HEK293 (cell line): ENCODE measurements around the gene INTS15.
A peak's percentile ranks its signal among the peaks of the same experiment; 100 is the strongest.

Experiments
- CTCF ChIA-PET: fragments of 350-600 bp; formaldehyde crosslinking; extraction: SDS; loops from one replicate; lab custom pipeline; 2021; ENCODE audit warnings: antibody characterized with exemption; lab: Yijun Ruan, JAX
- POLR2A ChIA-PET: fragments of 300-600 bp; formaldehyde crosslinking; extraction: SDS; loops from one replicate; lab custom pipeline; 2020; ENCODE audit warnings: antibody characterized with exemption, inconsistent platforms; lab: Yijun Ruan, JAX
- H3K27ac ChIP-seq: fragments of 200-500 bp; sonication (Bioruptor generic); 2 replicates; pipeline ENCODE4 v1.5.1; 2014; ENCODE audit warnings: low read depth, low read length, control low read depth, inconsistent platforms; ENCODE audit errors: extremely low read depth
- H3K36me3 ChIP-seq, 2 experiments: fragments of 200-500 bp in 1 of 2; sonication (Bioruptor generic) in 1 of 2; 1 replicate in 1 of 2; 2 replicates in 1 of 2; pipeline ENCODE4 v1.5.1; 2014 to 2017; ENCODE audit warnings: inconsistent platforms in 2 of 2, low read length in 2 of 2; ENCODE audit not compliant: control insufficient read depth in 2 of 2, insufficient read depth in 1 of 2
- H3K4me1 ChIP-seq: fragments of 200-500 bp; sonication (Bioruptor generic); 2 replicates; pipeline ENCODE4 v1.5.1; 2014; ENCODE audit warnings: mild to moderate bottlenecking, low read length, inconsistent platforms; ENCODE audit not compliant: control insufficient read depth, insufficient read depth
- H3K4me3 ChIP-seq: 2 replicates; pipeline ENCODE4 v1.5.1; 2011; ENCODE audit warnings: low read depth, mild to moderate bottlenecking, control low read depth, low read length, moderate library complexity
- H3K9me3 ChIP-seq: fragments of 200-500 bp; sonication (Bioruptor generic); 2 replicates; pipeline ENCODE4 v1.5.1; 2014; ENCODE audit warnings: low read depth, low read length, inconsistent platforms; ENCODE audit not compliant: control insufficient read depth, insufficient read depth
- EGR2 ChIP-seq: fragments of 450-650 bp; formaldehyde crosslinking; IDR thresholded peaks from 2 replicates; pipeline ENCODE4 v1.5.1; 2016; ENCODE audit warnings: low read depth, missing biosample characterization, missing genetic modification characterization
- GLI4 ChIP-seq: fragments of 450-650 bp; formaldehyde crosslinking; IDR thresholded peaks from 2 replicates; pipeline ENCODE4 v1.5.1; 2016; ENCODE audit warnings: missing biosample characterization, missing genetic modification characterization
- HOXC10 ChIP-seq: sonication (generic); formaldehyde crosslinking; IDR thresholded peaks from 2 replicates; pipeline ENCODE4 v1.8.1; 2023; ENCODE audit warnings: mild to moderate bottlenecking, missing genetic modification reagents
- KLF10 ChIP-seq: fragments of 450-650 bp; IDR thresholded peaks from 2 replicates; pipeline ENCODE4 v1.5.1; 2018; ENCODE audit warnings: missing biosample characterization, mild to moderate bottlenecking, missing genetic modification characterization
- OSR2 ChIP-seq: fragments of 450-650 bp; formaldehyde crosslinking; IDR thresholded peaks from 2 replicates; pipeline ENCODE4 v1.5.1; 2016; ENCODE audit warnings: missing biosample characterization, missing genetic modification characterization
- REST ChIP-seq: fragments of 450-650 bp; formaldehyde crosslinking; IDR thresholded peaks from 2 replicates; pipeline ENCODE4 v1.5.1; 2016; ENCODE audit warnings: missing biosample characterization, missing genetic modification characterization
- TCF7L2 ChIP-seq: IDR thresholded peaks from 2 replicates; pipeline ENCODE4 v1.6.1; 2011; ENCODE audit warnings: low read depth, mild to moderate bottlenecking, inconsistent platforms, low read length, moderate library complexity, borderline replicate concordance
- ZNF148 ChIP-seq: fragments of 450-650 bp; formaldehyde crosslinking; IDR thresholded peaks from 2 replicates; pipeline ENCODE4 v1.5.0; 2017; ENCODE audit warnings: missing biosample characterization, missing genetic modification characterization, borderline replicate concordance
- ZNF169 ChIP-seq: fragments of 450-650 bp; formaldehyde crosslinking; IDR thresholded peaks from 2 replicates; pipeline ENCODE4 v1.5.1; 2016; ENCODE audit warnings: missing biosample characterization, missing genetic modification characterization
- ZNF426 ChIP-seq: fragments of 450-650 bp; formaldehyde crosslinking; IDR thresholded peaks from 2 replicates; pipeline ENCODE4 v1.5.1; 2017; ENCODE audit warnings: missing biosample characterization, missing genetic modification characterization, mild to moderate bottlenecking, inconsistent platforms, moderate library complexity
- ZNF514 ChIP-seq: fragments of 450-650 bp; formaldehyde crosslinking; IDR thresholded peaks from 2 replicates; pipeline ENCODE4 v1.5.1; 2016; ENCODE audit warnings: missing biosample characterization, missing genetic modification characterization
- ZNF701 ChIP-seq: fragments of 450-650 bp; formaldehyde crosslinking; IDR thresholded peaks from 2 replicates; pipeline ENCODE4 v1.5.1; 2016; ENCODE audit warnings: missing biosample characterization, missing genetic modification characterization
- ZNF785 ChIP-seq: fragments of 450-650 bp; formaldehyde crosslinking; IDR thresholded peaks from 2 replicates; pipeline ENCODE4 v1.5.1; 2016; ENCODE audit warnings: missing biosample characterization, missing genetic modification characterization
- ZSCAN23 ChIP-seq: fragments of 450-650 bp; formaldehyde crosslinking; IDR thresholded peaks from 2 replicates; pipeline ENCODE4 v1.5.1; 2016; ENCODE audit warnings: missing biosample characterization, missing genetic modification characterization
- ZSCAN4 ChIP-seq: fragments of 450-650 bp; formaldehyde crosslinking; IDR thresholded peaks from 2 replicates; pipeline ENCODE4 v1.5.1; 2017; ENCODE audit warnings: missing biosample characterization, missing genetic modification characterization
- ZXDB ChIP-seq: fragments of 450-650 bp; formaldehyde crosslinking; IDR thresholded peaks from 2 replicates; pipeline ENCODE4 v1.5.1; 2016; ENCODE audit warnings: missing biosample characterization, missing genetic modification characterization
- TF ChIP-seq, protein P1 (sequence below): fragments of 450-650 bp; formaldehyde crosslinking; IDR thresholded peaks from 2 replicates; pipeline ENCODE4 v1.5.1; 2016; ENCODE audit warnings: missing biosample characterization, missing genetic modification characterization

Gene INTS15

DNA sequence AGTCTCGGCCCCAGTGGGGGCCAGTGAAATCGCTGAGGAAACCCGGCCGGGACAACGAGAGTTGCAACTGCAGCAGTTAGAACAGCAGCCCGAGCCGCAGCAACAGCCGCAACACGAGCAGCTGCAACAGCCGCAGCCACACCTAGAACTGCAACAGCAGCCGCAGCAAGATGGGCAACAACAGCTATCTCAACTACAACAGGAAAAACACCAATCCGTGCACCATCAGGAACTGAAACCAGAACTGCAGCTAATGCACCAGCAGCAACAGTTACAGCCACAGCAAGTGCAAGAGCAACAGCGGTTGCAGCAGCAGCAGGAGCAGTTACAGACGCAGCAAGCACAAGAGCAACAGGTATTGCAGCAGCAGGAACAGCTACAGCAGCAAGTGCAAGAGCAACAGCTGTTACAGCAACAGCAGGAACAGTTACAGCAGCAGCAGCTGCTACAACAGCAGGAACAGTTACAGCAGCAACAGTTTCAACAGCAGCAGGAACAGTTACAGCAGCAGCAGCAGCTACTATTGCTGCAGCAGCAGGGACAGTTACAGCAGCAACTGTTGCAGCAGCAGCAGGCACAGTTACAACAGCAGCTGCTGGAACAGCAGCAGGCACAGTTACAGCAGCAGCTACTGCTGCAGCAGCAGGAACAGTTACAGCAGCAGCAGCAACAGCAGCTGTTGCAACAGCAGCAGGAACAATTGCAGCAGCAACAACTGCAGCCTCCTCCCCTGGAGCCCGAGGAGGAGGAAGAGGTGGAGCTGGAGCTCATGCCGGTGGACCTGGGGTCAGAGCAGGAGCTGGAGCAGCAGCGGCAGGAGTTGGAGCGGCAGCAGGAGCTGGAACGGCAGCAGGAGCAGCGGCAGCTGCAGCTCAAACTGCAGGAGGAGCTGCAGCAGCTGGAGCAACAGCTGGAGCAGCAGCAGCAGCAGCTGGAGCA, 31.6 kb downstream of the INTS15 start (continued):
- TF ChIP-seq ZNF785 = no peak
- TF ChIP-seq HOXC10 (CRISPR knock-in tag) = no peak
- TF ChIP-seq ZNF169 (tag by site-specific recombination) = peak; percentile 99
- no peak for TF ChIP-seq ZNF426 (tag by site-specific recombination)

DNA sequence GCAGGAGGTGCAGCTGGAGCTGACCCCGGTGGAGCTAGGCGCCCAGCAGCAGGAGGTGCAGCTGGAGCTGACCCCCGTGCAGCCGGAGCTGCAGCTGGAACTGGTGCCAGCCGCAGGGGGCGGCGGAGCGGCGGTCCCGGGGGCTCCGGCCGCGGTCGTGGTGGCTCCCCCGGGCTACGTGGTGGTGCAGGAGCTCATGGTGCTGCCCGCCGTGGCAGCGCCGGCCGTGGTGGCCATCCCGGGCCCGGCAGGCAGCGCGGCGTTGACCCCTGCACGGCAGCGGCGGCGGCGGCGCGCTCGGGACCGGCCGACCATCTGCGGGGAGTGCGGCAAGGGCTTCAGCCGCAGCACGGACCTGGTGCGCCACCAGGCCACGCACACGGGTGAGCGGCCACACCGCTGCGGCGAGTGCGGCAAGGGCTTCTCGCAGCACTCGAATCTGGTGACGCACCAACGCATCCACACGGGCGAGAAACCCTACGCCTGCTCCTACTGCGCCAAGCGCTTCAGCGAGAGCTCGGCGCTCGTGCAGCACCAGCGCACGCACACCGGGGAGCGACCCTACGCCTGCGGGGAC, 32.4 kb downstream of the INTS15 start:
- Histone ChIP-seq H3K4me1 (no peaks in the 10 kb centered on the region), H3K36me3 (peaks cover 10 to 39% of the 10 kb centered on the region in 2 experiments; a peak in 2 of 3 replicates)
- CTCF ChIA-PET = interaction anchor here (0.9 kb wide), 1 partner anchor 10 kb away, joined by 3 read pairs; no protein-coding TSS in a partner anchor
- TF ChIP-seq ZSCAN4 (tag by site-specific recombination) = no peak
- no peak for TF ChIP-seq TCF7L2
- TF ChIP-seq KLF10 (tag by site-specific recombination) = no peak
- no peak for TF ChIP-seq ZNF514 (tag by site-specific recombination)
- TF ChIP-seq ZSCAN23 (tag by site-specific recombination) = no peak
- no peak for TF ChIP-seq EGR2
- no peak for TF ChIP-seq ZNF701
- no peak for TF ChIP-seq ZNF148 (tag by site-specific recombination)
- TF ChIP-seq, protein P1, sequence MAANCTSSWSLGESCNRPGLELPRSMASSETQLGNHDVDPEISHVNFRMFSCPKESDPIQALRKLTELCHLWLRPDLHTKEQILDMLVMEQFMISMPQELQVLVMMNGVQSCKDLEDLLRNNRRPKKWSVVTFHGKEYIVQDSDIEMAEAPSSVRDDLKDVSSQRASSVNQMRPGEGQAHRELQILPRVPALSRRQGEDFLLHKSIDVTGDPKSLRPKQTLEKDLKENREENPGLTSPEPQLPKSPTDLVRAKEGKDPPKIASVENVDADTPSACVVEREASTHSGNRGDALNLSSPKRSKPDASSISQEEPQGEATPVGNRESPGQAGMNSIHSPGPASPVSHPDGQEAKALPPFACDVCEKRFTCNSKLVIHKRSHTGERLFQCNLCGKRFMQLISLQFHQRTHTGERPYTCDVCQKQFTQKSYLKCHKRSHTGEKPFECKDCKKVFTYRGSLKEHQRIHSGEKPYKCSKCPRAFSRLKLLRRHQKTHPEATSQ = no peak
- TF ChIP-seq OSR2 = no peak
- TF ChIP-seq GLI4 = no peak
- TF ChIP-seq, all 188 proteins: peak for 0
- POLR2A ChIA-PET = no interaction called here
- Histone ChIP-seq H3K4me3 (no peak overlapping the region), H3K9me3 (no peaks in the 10 kb centered on the region), H3K27ac (no peak overlapping the region)

GRCh38 chr7:6623589-6624245, 33.9 kb downstream of the INTS15 start:
- TF ChIP-seq REST (tag by site-specific recombination) (peak; percentile 61; the same call in 1 of the 2 replicates), ZXDB (tag by site-specific recombination) (no peak)
- Histone ChIP-seq H3K36me3 (peaks cover 7 to 31% of the 10 kb centered on the region in 2 experiments; a peak in 2 of 3 replicates), H3K27ac (no peak overlapping the region), H3K9me3 (no peaks in the 10 kb centered on the region), H3K4me1 (no peaks in the 10 kb centered on the region), H3K4me3 (no peak overlapping the region)
- ChIA-PET POLR2A (no interaction called here), CTCF (no interaction called here)
